ENCODE results near the gene NLE1.
"Not testable (repeated sequence)": the region's sequence is repeated elsewhere in the genome, so short reads cannot be mapped to it uniquely, and the experiment has no call there.

NLE1 gene

GRCh38 chr17:35127751-35128514, 14.2 kb downstream of the NLE1 start:
- no peak for DNase-seq

GRCh38 chr17:35121315-35121714, 20.8 kb downstream of the NLE1 start, which contains the start of gene FNDC8:
Gene FNDC8 (plus strand): TSS chr17:35121615. CDS start chr17:35121694, 79 bp downstream.
- no peak for DNase-seq

- peak; percentile 48 to 84 for DNase-seq
These were observed 22.5 kb downstream of the NLE1 start, which contains the start of gene RAD51D for GRCh38 chr17:35119370-35120165. Gene RAD51D (minus strand): TSS chr17:35119860. CDS start chr17:35119613, 247 bp downstream.

- peak in 1 of 2 experiments; percentile 55 for DNase-seq
These were observed 24.1 kb downstream of the NLE1 start for GRCh38 chr17:35117984-35118383.

GRCh38 chr17:35116845-35117244, 25.3 kb downstream of the NLE1 start:
- DNase-seq: no peak

GRCh38 chr17:35110791-35111190, 31.3 kb downstream of the NLE1 start:
- DNase-seq: not testable (repeated sequence)

- DNase-seq: no peak
These were observed 37.2 kb downstream of the NLE1 start for GRCh38 chr17:35104844-35105450.

- DNase-seq: no peak
These were observed 38.8 kb downstream of the NLE1 start for GRCh38 chr17:35103271-35103670.

- DNase-seq: no peak
These were observed 40.4 kb downstream of the NLE1 start for GRCh38 chr17:35101725-35102124.

GRCh38 chr17:35101036-35101435, 41.1 kb downstream of the NLE1 start:
- DNase-seq: no peak

GRCh38 chr17:35099908-35100307, 42.2 kb downstream of the NLE1 start:
- DNase-seq: peak; percentile 76 to 89

- DNase-seq: no peak
These were observed 44.3 kb downstream of the NLE1 start for GRCh38 chr17:35097776-35098175.

GRCh38 chr17:35095741-35096140, 46.4 kb downstream of the NLE1 start:
- DNase-seq: no peak

GRCh38 chr17:35094902-35095301, 47.2 kb downstream of the NLE1 start:
- DNase-seq: no peak

- DNase-seq: not testable (repeated sequence)
These were observed 51.4 kb downstream of the NLE1 start for GRCh38 chr17:35090707-35091106.

- peak in 1 of 2 experiments; percentile 27 for DNase-seq
These were observed 52.4 kb downstream of the NLE1 start for GRCh38 chr17:35089586-35090296.

GRCh38 chr17:35088881-35089585, 53.1 kb downstream of the NLE1 start:
- peak in 1 of 2 experiments; percentile 90 for DNase-seq

GRCh38 chr17:35088356-35088880, 53.7 kb downstream of the NLE1 start:
- peak; percentile 10 to 53 for DNase-seq

GRCh38 chr17:35087731-35088355, 54.3 kb downstream of the NLE1 start:
- DNase-seq: peak in 1 of 2 experiments; percentile 40

GRCh38 chr17:35086931-35087573, 55.1 kb downstream of the NLE1 start:
- DNase-seq: no peak

GRCh38 chr17:35086164-35086563, 55.9 kb downstream of the NLE1 start:
- DNase-seq: no peak

Measured in NCI-H526 (cell line).